Brain microvascular endothelial cell (primary cell): ENCODE results near the gene RIN3.

Source experiments
- DNase-seq: peaks from one replicate; pipeline ENCODE4 v3.0.0-alpha.2; 2020
- H3K27ac ChIP-seq: fragments of 250-450 bp; sonication (Bioruptor Pico); 2 replicates; pipeline ENCODE4 v1.5.1; 2020; ENCODE audit warnings: mild to moderate bottlenecking, moderate library complexity
- H3K27me3 ChIP-seq: fragments of 250-450 bp; sonication (Bioruptor Pico); replicated peaks from 2 replicates; pipeline ENCODE4 v1.5.1; 2020; ENCODE audit warnings: mild to moderate bottlenecking
- H3K36me3 ChIP-seq: fragments of 250-450 bp; sonication (Bioruptor Pico); replicated peaks from 2 replicates; pipeline ENCODE4 v1.5.1; 2020; ENCODE audit warnings: mild to moderate bottlenecking
- H3K4me3 ChIP-seq: 2 replicates; pipeline ENCODE4 v1.5.1; 2011; ENCODE audit warnings: low read depth, mild to moderate bottlenecking, control low read depth, low read length, moderate library complexity
- CTCF ChIP-seq: IDR thresholded peaks from 2 replicates; pipeline ENCODE4 v1.5.1; 2011; ENCODE audit warnings: low read depth, mild to moderate bottlenecking, moderate library complexity, low read length, control low read depth, inconsistent platforms; ENCODE audit errors: missing control alignments
- in situ Hi-C: cut with HindIII; loops from 2 replicates; pipeline ENCODE4 v1.10.0; 2017; ENCODE audit warnings: low sequenced_read_pairs, low pct_ligation_motif_present

Gene RIN3

GRCh38 chr14:92499234-92499633, 14.3 kb upstream of the RIN3 start:
- H3K27me3 ChIP-seq, result no peaks in the 10 kb centered on the region
- no peaks in the 10 kb centered on the region for H3K36me3 ChIP-seq
- H3K27ac ChIP-seq, result no peak overlapping the region
- no peak for DNase-seq
- TF ChIP-seq CTCF, result no peak
- in situ Hi-C loops, result no loop called here
- H3K4me3 ChIP-seq, result no peak overlapping the region

- Histone ChIP-seq H3K27ac (no peak overlapping the region), H3K36me3 (no peaks in the 10 kb centered on the region), H3K27me3 (no peaks in the 10 kb centered on the region), H3K4me3 (no peak overlapping the region)
- in situ Hi-C loops, result no loop called here
- DNase-seq, result no peak
- TF ChIP-seq CTCF, result no peak
Observed at GRCh38 chr14:92500491-92500941, 13.1 kb upstream of the RIN3 start.

- H3K36me3 ChIP-seq, result no peaks in the 10 kb centered on the region
- no peak overlapping the region for H3K4me3 ChIP-seq
- in situ Hi-C loops, result no loop called here
- peak overlapping the region; percentile 58 for H3K27ac ChIP-seq
- peak; percentile 61 for DNase-seq
- no peak for TF ChIP-seq CTCF
- H3K27me3 ChIP-seq, result no peaks in the 10 kb centered on the region
Observed at GRCh38 chr14:92501891-92502351, 11.7 kb upstream of the RIN3 start.

- TF ChIP-seq CTCF, result no peak
- DNase-seq, result no peak
- no peaks in the 10 kb centered on the region for H3K27me3 ChIP-seq
- in situ Hi-C loops, result no loop called here
- no peak overlapping the region for H3K4me3 ChIP-seq
- no peaks in the 10 kb centered on the region for H3K36me3 ChIP-seq
- peak overlapping the region; percentile 58 for H3K27ac ChIP-seq
Observed at GRCh38 chr14:92502541-92503286, 10.9 kb upstream of the RIN3 start.

DNA sequence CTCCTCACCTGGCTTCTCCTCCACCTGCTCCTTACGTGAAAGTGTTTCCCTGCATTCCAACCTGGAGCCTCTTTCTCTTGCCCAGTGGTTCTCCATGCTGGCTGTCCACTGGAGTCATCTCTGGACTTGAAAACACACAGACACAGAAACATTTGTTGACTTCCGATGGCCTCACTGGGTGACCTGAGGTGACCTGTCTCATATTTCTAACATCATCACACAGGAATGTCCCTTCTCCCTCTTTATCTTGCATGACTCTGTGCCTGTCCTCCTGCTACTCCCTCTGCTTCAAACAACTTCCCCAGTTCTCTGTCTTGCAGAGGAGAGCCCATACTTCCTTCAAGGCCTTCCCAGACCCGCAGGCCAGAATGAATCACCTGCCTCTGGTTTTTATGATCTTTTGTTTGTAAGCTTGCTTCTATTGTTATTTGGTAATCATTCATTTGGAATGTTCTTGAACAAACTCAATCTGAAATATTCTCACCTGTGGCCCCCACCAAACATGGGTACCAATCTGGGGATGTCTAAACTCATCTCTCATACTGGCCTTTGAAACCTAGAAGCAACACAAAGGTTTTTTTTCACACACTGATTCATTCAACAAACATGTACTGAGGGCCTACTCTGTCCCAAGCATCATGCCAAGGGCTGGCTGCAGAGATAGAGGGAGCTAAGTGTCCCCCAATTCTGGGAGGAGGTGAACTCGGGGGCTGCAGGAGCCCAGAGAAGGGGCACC, 9.7 kb upstream of the RIN3 start:
- H3K36me3 ChIP-seq, result no peaks in the 10 kb centered on the region
- DNase-seq, result peak; percentile 76
- in situ Hi-C loops, result no loop called here
- no peak overlapping the region for H3K4me3 ChIP-seq
- peak overlapping the region; percentile 76 for H3K27ac ChIP-seq
- H3K27me3 ChIP-seq, result no peaks in the 10 kb centered on the region
- TF ChIP-seq CTCF, result peak; percentile 4
